Measurements from ENCODE around the gene CDH10. TPM values are rescaled to one million over a fixed set of nuclear protein-coding genes. Genes with fewer than 3 reads are reported as not detected.

CDH10 gene
- total and polyA plus RNA-seq, 2 of the 4 experiments (the other 2 are of a cell fraction), result 0.18 to 0.21 TPM

- Histone ChIP-seq H4K5ac (ENCODE audit: low read depth, low read length) (no peak overlapping the region), H3K4me1 (ENCODE audit: control insufficient read depth, insufficient read depth, low read length) (no peaks in the 10 kb centered on the region), H2BK15ac (ENCODE audit: low read depth, low read length) (no peak overlapping the region), H3K79me1 (ENCODE audit: low read depth in 1 of 2, low read length in 2 of 2) (no peaks in the 10 kb centered on the region), H3K18ac (ENCODE audit: low read depth, low read length) (no peak overlapping the region), H3K36me3 (ENCODE audit: control insufficient read depth, insufficient read depth, low read length) (no peaks in the 10 kb centered on the region), H3K27ac (ENCODE audit: insufficient read depth, low read length) (no peak overlapping the region), H2AK9ac (replicated peaks; ENCODE audit: low read depth, low read length, poor library complexity) (no peak overlapping the region), H3K56ac (ENCODE audit: extremely low read depth, insufficient read depth, low read length) (no peak overlapping the region), H2AFZ (replicated peaks; ENCODE audit: low read length, poor library complexity) (no peak overlapping the region), H3K4me2 (ENCODE audit: low read depth, low read length) (no peak overlapping the region), H3K9me1 (ENCODE audit: insufficient read depth, low read length) (no peaks in the 10 kb centered on the region), H3K23ac (ENCODE audit: low read depth, low read length) (no peak overlapping the region), H3K9ac (ENCODE audit: low read depth, low read length) (no peak overlapping the region), H3K27me3 (ENCODE audit: control insufficient read depth, insufficient read depth, low read length) (no peaks in the 10 kb centered on the region), H2BK120ac (ENCODE audit: low read depth, low read length) (no peak overlapping the region), H3K9me3 (ENCODE audit: control insufficient read depth, insufficient read depth, low read length) (no peaks in the 10 kb centered on the region), H3K4ac (ENCODE audit: low read depth, low read length) (no peak overlapping the region), H3K4me3 (ENCODE audit: insufficient read depth, low read depth, low read length) (no peak overlapping the region), H2BK20ac (ENCODE audit: low read depth, low read length) (no peak overlapping the region), H2AK5ac (ENCODE audit: low read depth, low read length) (no peak overlapping the region), H3K14ac (replicated peaks; ENCODE audit: low read depth, low read length) (no peak overlapping the region), H4K91ac (ENCODE audit: insufficient read depth, low read depth, low read length) (no peak overlapping the region), H2BK5ac (ENCODE audit: low read depth, low read length, poor library complexity, severe bottlenecking) (no peak overlapping the region), H4K20me1 (ENCODE audit: insufficient read depth, low read length) (no peaks in the 10 kb centered on the region), H4K8ac (ENCODE audit: low read depth in 2 of 2, low read length in 2 of 2) (no peak overlapping the region)
- ATAC-seq (ENCODE audit: low read depth) (no peak), DNase-seq (no peak)
- intact Hi-C loops (cut with micrococcal nuclease), result no loop called here
- dilution Hi-C loops (cut with HindIII; ENCODE audit: low sequenced_read_pairs, unreplicated experiment), result no loop called here
- CTCF ChIA-PET, result no interaction called here
- in situ Hi-C loops (cut with MboI; ENCODE audit: low sequenced_read_pairs), result no loop called here
- POLR2A ChIA-PET (ENCODE audit: unreplicated experiment), result no interaction called here
- no TSS peak for BruUV-seq (replicated peaks)
- TF ChIP-seq MAZ (IDR thresholded peaks at IDR 0.05; ENCODE audit: borderline replicate concordance, low read depth, low read length) (no peak), CHD1 (IDR thresholded peaks at IDR 0.05; ENCODE audit: low read depth, low read length) (no peak), BHLHE40 (IDR thresholded peaks at IDR 0.05; ENCODE audit: low read depth, low read length) (no peak), ELK1 (IDR thresholded peaks at IDR 0.05; ENCODE audit: borderline replicate concordance, low read depth, low read length) (no peak), MXI1 (IDR thresholded peaks at IDR 0.05; ENCODE audit: borderline replicate concordance, low read depth, low read length) (no peak), USF2 (IDR thresholded peaks at IDR 0.05; ENCODE audit: low read depth, low read length) (no peak), RAD21 (IDR thresholded peaks at IDR 0.05; ENCODE audit: low read length) (no peak), RFX5 (IDR thresholded peaks at IDR 0.05; ENCODE audit: low read depth, low read length) (no peak), SMC3 (IDR thresholded peaks at IDR 0.05; ENCODE audit: low read depth, low read length) (no peak), RCOR1 (IDR thresholded peaks at IDR 0.05; ENCODE audit: insufficient replicate concordance, low read length) (no peak)
These were observed 53.4 kb downstream of the CDH10 start for GRCh38 chr5:24591426-24591825.

Data from IMR-90 (cell line).